Breast epithelium (tissue), 4 donors: ENCODE data around the gene NDUFB4. TPM values are rescaled to one million over a fixed set of nuclear protein-coding genes. Genes with fewer than 3 reads are reported as not detected.

ENCODE experiments used
- DNase-seq, 2 donors: peaks; one replicate each; pipeline ENCODE4 v3.0.0-alpha.2; 2019; ENCODE audit warnings: low spot score in 2 of 2
- H3K27ac ChIP-seq, 2 donors: fragments of 200-600 bp; sonication (generic) in 1 of 2; one replicate each; pipeline ENCODE4 v1.5.1; 2016 to 2019; ENCODE audit warnings: mild to moderate bottlenecking in 1 of 2
- H3K27me3 ChIP-seq, 2 donors: fragments of 200-600 bp; sonication (generic) in 1 of 2; one replicate each; pipeline versions ENCODE4 v1.5.1 to v1.6.0; 2017 to 2019; ENCODE audit warnings: control low read depth in 1 of 2, mild to moderate bottlenecking in 1 of 2
- H3K36me3 ChIP-seq: fragments of 200-600 bp; one replicate; pipeline ENCODE4 v1.5.1; 2019
- H3K4me1 ChIP-seq, 2 donors: fragments of 200-600 bp; sonication (generic); one replicate each; pipeline ENCODE4 v1.5.1; 2016 to 2019; ENCODE audit warnings: control low read depth in 1 of 2
- H3K4me3 ChIP-seq, 3 donors: fragments of 200-600 bp; sonication (generic); 1 replicate in 2 of 3; 2 replicates in 1 of 3; pipeline ENCODE4 v1.5.1; 2016 to 2019; ENCODE audit warnings: mild to moderate bottlenecking in 3 of 3, moderate library complexity in 2 of 3
- H3K9me3 ChIP-seq, 2 donors: fragments of 200-600 bp; sonication (generic) in 1 of 2; one replicate each; pipeline ENCODE4 v1.5.1; 2016 to 2019; ENCODE audit warnings: control low read depth in 1 of 2
- CTCF ChIP-seq, 3 donors: fragments of 450-650 bp; IDR thresholded peaks; one replicate each; pipeline ENCODE4 v1.5.1; 2016 to 2017; ENCODE audit warnings: antibody characterized with exemption in 3 of 3, mild to moderate bottlenecking in 3 of 3, moderate library complexity in 3 of 3
- POLR2A ChIP-seq: fragments of 450-650 bp; IDR thresholded peaks from one replicate; pipeline ENCODE4 v1.6.1; 2016; ENCODE audit warnings: antibody characterized with exemption, mild to moderate bottlenecking, moderate library complexity
- POLR2AphosphoS5 ChIP-seq, 3 donors: sonication (generic); formaldehyde crosslinking; IDR thresholded peaks; one replicate each; pipeline ENCODE4 v1.6.1; 2017; ENCODE audit warnings: antibody characterized with exemption in 3 of 3
- intact Hi-C: fragments of 100-400 bp; cut with DNase I; formaldehyde crosslinking; loops from one replicate; pipeline ENCODE4 v1.15.1; 2023; ENCODE audit warnings: low total_unique reads
- total RNA-seq, 3 donors: library from RNA; depleted of rRNA; stranded (reverse); fragments of >200 nt; gene quantifications; one replicate each; pipeline ENCODE4 v1.1.0, GENCODE V29; 2016

NDUFB4 gene
- total RNA-seq, 3 donors from 2014 or later, result 88.4 to 116 (median 106) TPM

- Histone ChIP-seq H3K27me3 (no peaks in the 10 kb centered on the region), H3K4me3 (no peak overlapping the region), H3K27ac (no peak overlapping the region), H3K4me1 (no peaks in the 10 kb centered on the region), H3K9me3 (no peaks in the 10 kb centered on the region), H3K36me3 (no peaks in the 10 kb centered on the region)
- DNase-seq, result no peak
- intact Hi-C loops, result no loop called here
- TF ChIP-seq CTCF (IDR thresholded peaks at IDR 0.05), result no peak
- no peak for TF ChIP-seq POLR2AphosphoS5 (IDR thresholded peaks at IDR 0.05)
- TF ChIP-seq POLR2A, result no peak
Measured at GRCh38 chr3:120648290-120648689, 52.2 kb downstream of the NDUFB4 start.

GRCh38 chr3:120649830-120650233 is 53.7 kb downstream of the NDUFB4 start:
- intact Hi-C loops, result no loop called here
- Histone ChIP-seq H3K27ac (no peak overlapping the region), H3K9me3 (no peaks in the 10 kb centered on the region), H3K4me1 (no peaks in the 10 kb centered on the region), H3K4me3 (no peak overlapping the region), H3K36me3 (no peaks in the 10 kb centered on the region), H3K27me3 (no peaks in the 10 kb centered on the region)
- no peak for DNase-seq
- no peak for TF ChIP-seq POLR2AphosphoS5 (IDR thresholded peaks at IDR 0.05)

- H3K27ac ChIP-seq, result no peak overlapping the region
- intact Hi-C loops, result no loop called here
- H3K9me3 ChIP-seq, result no peaks in the 10 kb centered on the region
- no peak for TF ChIP-seq POLR2A
- TF ChIP-seq POLR2AphosphoS5 (IDR thresholded peaks at IDR 0.05), result no peak
- no peak for TF ChIP-seq CTCF (IDR thresholded peaks at IDR 0.05)
- no peaks in the 10 kb centered on the region for H3K4me1 ChIP-seq
- no peaks in the 10 kb centered on the region for H3K36me3 ChIP-seq
- H3K27me3 ChIP-seq, result no peaks in the 10 kb centered on the region
- DNase-seq, result no peak
- no peak overlapping the region for H3K4me3 ChIP-seq
Measured at GRCh38 chr3:120650311-120650710, 54.2 kb downstream of the NDUFB4 start.

Other genes with a start within 250 kb of the NDUFB4 start
- gene LRRC58, start 247.0 kb upstream of the NDUFB4 start, total RNA-seq, result 10 to 100 TPM; 32.1 to 40.2 (median 40.1) TPM
- 1,000 to 10,000 TPM in 1 of 3 donors, 100 to 1,000 TPM in 2; 225 to 1,263 (median 355) TPM for gene FSTL1, start 145.3 kb upstream of the NDUFB4 start, total RNA-seq
- 10 to 100 TPM in 1 of 3 donors, 1 to 10 TPM in 1, not detected in 1; 5.1 to 25.9 TPM for gene HGD, start 85.9 kb downstream of the NDUFB4 start, total RNA-seq
- 10 to 100 TPM; 20.6 to 35.4 (median 22.3) TPM for gene RABL3, start 146.2 kb downstream of the NDUFB4 start, total RNA-seq
- 10 to 100 TPM in 2 of 3 donors, 1 to 10 TPM in 1; 9.9 to 13.4 (median 12.7) TPM for gene GTF2E1, start 146.4 kb downstream of the NDUFB4 start, total RNA-seq